ENCODE data around the gene ABI1.

Gene ABI1

DNA sequence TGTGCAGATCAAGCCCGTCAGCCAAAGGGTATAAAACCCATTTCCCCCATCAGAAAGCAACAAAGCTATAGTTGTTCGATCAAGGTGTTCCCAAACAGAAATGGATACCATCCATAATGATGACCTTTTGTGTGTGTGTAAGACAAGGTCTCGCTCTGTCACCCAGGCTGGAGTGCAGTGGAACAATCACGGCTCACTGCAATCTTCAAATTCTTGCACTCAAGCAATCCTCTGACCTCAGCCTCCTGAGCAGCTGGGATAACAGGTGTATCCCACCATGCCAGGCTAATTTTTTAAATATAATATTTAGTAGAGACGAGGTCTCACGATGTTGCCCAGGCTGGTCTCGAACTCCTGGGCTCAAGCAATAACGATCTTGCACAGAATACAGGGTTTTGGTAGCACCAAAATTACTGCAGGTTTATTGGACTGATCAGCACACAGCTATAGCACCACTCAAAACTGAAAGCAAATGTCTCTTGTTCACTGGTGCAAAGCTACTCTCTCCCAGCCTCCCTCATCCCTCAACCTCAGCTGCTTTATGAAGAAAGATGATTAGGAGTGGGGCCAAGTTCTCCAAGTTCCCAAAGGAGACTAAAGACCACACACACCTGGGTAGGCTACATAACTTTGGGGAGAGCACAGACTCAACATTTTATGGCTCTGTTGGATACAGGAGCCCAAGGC is 80.5 kb downstream of the ABI1 start:
- Histone ChIP-seq H3K36me3 (ENCODE audit: control insufficient read depth in 2 of 2, insufficient read depth in 1 of 2, low read length in 2 of 2) (no peaks in the 10 kb centered on the region; a peak in 1 of 3 replicates), H3K9me3 (ENCODE audit: control insufficient read depth, insufficient read depth, low read depth, low read length) (no peaks in the 10 kb centered on the region), H3K4me3 (ENCODE audit: low read depth, low read length) (no peak overlapping the region), H3K4me1 (ENCODE audit: control insufficient read depth, insufficient read depth, low read length) (no peaks in the 10 kb centered on the region), H3K27ac (ENCODE audit: extremely low read depth, low read depth, low read length) (no peak overlapping the region)
- TF ChIP-seq, protein P1, sequence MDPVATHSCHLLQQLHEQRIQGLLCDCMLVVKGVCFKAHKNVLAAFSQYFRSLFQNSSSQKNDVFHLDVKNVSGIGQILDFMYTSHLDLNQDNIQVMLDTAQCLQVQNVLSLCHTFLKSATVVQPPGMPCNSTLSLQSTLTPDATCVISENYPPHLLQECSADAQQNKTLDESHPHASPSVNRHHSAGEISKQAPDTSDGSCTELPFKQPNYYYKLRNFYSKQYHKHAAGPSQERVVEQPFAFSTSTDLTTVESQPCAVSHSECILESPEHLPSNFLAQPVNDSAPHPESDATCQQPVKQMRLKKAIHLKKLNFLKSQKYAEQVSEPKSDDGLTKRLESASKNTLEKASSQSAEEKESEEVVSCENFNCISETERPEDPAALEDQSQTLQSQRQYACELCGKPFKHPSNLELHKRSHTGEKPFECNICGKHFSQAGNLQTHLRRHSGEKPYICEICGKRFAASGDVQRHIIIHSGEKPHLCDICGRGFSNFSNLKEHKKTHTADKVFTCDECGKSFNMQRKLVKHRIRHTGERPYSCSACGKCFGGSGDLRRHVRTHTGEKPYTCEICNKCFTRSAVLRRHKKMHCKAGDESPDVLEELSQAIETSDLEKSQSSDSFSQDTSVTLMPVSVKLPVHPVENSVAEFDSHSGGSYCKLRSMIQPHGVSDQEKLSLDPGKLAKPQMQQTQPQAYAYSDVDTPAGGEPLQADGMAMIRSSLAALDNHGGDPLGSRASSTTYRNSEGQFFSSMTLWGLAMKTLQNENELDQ (tag by site-specific recombination; IDR thresholded peaks at IDR 0.05; ENCODE audit: low read depth), result no peak
- no peak for TF ChIP-seq ZNF580 (tag by site-specific recombination; IDR thresholded peaks at IDR 0.05)
- TF ChIP-seq, protein P2, sequence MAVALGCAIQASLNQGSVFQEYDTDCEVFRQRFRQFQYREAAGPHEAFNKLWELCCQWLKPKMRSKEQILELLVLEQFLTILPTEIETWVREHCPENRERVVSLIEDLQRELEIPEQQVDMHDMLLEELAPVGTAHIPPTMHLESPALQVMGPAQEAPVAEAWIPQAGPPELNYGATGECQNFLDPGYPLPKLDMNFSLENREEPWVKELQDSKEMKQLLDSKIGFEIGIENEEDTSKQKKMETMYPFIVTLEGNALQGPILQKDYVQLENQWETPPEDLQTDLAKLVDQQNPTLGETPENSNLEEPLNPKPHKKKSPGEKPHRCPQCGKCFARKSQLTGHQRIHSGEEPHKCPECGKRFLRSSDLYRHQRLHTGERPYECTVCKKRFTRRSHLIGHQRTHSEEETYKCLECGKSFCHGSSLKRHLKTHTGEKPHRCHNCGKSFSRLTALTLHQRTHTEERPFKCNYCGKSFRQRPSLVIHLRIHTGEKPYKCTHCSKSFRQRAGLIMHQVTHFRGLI (tag by site-specific recombination; IDR thresholded peaks at IDR 0.05), result no peak
- TF ChIP-seq HOXD13 (CRISPR knock-in tag; IDR thresholded peaks at IDR 0.05; ENCODE audit: borderline replicate concordance), result no peak
- TF ChIP-seq WT1 (tag by site-specific recombination; IDR thresholded peaks at IDR 0.05), result no peak
- TF ChIP-seq BCL11A (tag by site-specific recombination; IDR thresholded peaks at IDR 0.05; ENCODE audit: low read depth), result no peak
- TF ChIP-seq ZNF133 (tag by site-specific recombination; IDR thresholded peaks at IDR 0.05), result no peak
- TF ChIP-seq, protein P3, sequence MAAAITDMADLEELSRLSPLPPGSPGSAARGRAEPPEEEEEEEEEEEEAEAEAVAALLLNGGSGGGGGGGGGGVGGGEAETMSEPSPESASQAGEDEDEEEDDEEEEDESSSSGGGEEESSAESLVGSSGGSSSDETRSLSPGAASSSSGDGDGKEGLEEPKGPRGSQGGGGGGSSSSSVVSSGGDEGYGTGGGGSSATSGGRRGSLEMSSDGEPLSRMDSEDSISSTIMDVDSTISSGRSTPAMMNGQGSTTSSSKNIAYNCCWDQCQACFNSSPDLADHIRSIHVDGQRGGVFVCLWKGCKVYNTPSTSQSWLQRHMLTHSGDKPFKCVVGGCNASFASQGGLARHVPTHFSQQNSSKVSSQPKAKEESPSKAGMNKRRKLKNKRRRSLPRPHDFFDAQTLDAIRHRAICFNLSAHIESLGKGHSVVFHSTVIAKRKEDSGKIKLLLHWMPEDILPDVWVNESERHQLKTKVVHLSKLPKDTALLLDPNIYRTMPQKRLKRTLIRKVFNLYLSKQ (tag by site-specific recombination; IDR thresholded peaks at IDR 0.05; ENCODE audit: borderline replicate concordance), result no peak
- no peak for TF ChIP-seq ZNF140 (tag by site-specific recombination; IDR thresholded peaks at IDR 0.05)
- TF ChIP-seq ZNF654 (tag by site-specific recombination; IDR thresholded peaks at IDR 0.05; ENCODE audit: low read depth), result no peak
- no peak for TF ChIP-seq ZFP41 (tag by site-specific recombination; IDR thresholded peaks at IDR 0.05; ENCODE audit: borderline replicate concordance)
- no peak for TF ChIP-seq ZNF473 (tag by site-specific recombination; IDR thresholded peaks at IDR 0.05)
- TF ChIP-seq ZNF701 (tag by site-specific recombination; IDR thresholded peaks at IDR 0.05), result no peak
- no peak for TF ChIP-seq ZNF558 (tag by site-specific recombination; IDR thresholded peaks at IDR 0.05)
- TF ChIP-seq, protein P4, sequence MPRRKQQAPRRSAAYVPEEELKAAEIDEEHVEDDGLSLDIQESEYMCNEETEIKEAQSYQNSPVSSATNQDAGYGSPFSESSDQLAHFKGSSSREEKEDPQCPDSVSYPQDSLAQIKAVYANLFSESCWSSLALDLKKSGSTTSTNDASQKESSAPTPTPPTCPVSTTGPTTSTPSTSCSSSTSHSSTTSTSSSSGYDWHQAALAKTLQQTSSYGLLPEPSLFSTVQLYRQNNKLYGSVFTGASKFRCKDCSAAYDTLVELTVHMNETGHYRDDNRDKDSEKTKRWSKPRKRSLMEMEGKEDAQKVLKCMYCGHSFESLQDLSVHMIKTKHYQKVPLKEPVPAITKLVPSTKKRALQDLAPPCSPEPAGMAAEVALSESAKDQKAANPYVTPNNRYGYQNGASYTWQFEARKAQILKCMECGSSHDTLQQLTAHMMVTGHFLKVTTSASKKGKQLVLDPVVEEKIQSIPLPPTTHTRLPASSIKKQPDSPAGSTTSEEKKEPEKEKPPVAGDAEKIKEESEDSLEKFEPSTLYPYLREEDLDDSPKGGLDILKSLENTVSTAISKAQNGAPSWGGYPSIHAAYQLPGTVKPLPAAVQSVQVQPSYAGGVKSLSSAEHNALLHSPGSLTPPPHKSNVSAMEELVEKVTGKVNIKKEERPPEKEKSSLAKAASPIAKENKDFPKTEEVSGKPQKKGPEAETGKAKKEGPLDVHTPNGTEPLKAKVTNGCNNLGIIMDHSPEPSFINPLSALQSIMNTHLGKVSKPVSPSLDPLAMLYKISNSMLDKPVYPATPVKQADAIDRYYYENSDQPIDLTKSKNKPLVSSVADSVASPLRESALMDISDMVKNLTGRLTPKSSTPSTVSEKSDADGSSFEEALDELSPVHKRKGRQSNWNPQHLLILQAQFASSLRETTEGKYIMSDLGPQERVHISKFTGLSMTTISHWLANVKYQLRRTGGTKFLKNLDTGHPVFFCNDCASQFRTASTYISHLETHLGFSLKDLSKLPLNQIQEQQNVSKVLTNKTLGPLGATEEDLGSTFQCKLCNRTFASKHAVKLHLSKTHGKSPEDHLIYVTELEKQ (tag by site-specific recombination; IDR thresholded peaks at IDR 0.05; ENCODE audit: borderline replicate concordance), result no peak
- TF ChIP-seq ZBTB8A (tag by site-specific recombination; IDR thresholded peaks at IDR 0.05), result no peak
- TF ChIP-seq ZNF311 (tag by site-specific recombination; IDR thresholded peaks at IDR 0.05; ENCODE audit: borderline replicate concordance), result no peak
- CTCF ChIA-PET, result interaction anchor here (2.2 kb wide), 1 partner anchor 54 kb away, joined by 8 read pairs; no protein-coding TSS in a partner anchor
- POLR2A ChIA-PET, result no interaction called here

Measured in HEK293 (cell line).